Measurements from ENCODE around the gene ACAP3.

The ACAP3 gene

DNA sequence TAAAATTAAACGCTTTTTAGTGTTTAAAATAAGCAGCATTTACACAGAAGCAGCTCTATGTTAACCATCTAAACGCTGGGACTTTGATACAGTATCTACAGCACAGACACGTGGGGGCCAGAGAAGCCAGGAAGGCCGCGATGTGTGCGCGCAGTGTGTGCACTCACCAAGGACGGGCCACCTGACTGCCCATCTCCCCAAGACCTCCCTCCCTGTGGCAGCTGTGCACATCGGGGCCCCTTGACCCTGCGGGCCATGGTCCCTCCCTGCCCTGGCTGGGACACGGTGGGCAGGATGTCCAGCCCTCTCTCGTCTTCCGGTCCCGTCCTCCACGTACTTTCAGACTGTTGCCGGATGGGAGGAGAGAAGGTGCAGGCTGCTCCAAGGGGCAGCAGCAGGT lies 27.6 kb upstream of the ACAP3 start:
- Histone ChIP-seq H3F3A (ENCODE audit: low read depth) (no peaks in the 10 kb centered on the region), H3K79me2 (ENCODE audit: insufficient read depth, low read length) (no peaks in the 10 kb centered on the region), H3K9me2 (replicated peaks; ENCODE audit: low read depth, low read length) (no peaks in the 10 kb centered on the region), H4K20me1 (ENCODE audit: insufficient read depth, low read length, poor library complexity, severe bottlenecking) (no peaks in the 10 kb centered on the region), H3K9ac (ENCODE audit: low read depth, low read length, poor library complexity, severe bottlenecking) (no peak overlapping the region), H3K36me3 (ENCODE audit: insufficient read depth, low read length) (no peaks in the 10 kb centered on the region), H3K4me3 (ENCODE audit: low read length, poor library complexity, severe bottlenecking) (no peak overlapping the region), H3K4me2 (ENCODE audit: low read depth, low read length, poor library complexity, severe bottlenecking) (no peak overlapping the region), H2AFZ (ENCODE audit: low read length) (no peak overlapping the region), H3K9me3 (ENCODE audit: insufficient read depth, low read depth, low read length) (no peaks in the 10 kb centered on the region), H3K4me1 (ENCODE audit: insufficient read depth, low read length, poor library complexity, severe bottlenecking) (no peaks in the 10 kb centered on the region), H3K27me3 (ENCODE audit: insufficient read depth, low read length, poor library complexity, severe bottlenecking) (no peaks in the 10 kb centered on the region)
- no peak for TF ChIP-seq EZH2phosphoT487 (IDR thresholded peaks at IDR 0.05; ENCODE audit: borderline replicate concordance)
- TF ChIP-seq, protein P1, sequence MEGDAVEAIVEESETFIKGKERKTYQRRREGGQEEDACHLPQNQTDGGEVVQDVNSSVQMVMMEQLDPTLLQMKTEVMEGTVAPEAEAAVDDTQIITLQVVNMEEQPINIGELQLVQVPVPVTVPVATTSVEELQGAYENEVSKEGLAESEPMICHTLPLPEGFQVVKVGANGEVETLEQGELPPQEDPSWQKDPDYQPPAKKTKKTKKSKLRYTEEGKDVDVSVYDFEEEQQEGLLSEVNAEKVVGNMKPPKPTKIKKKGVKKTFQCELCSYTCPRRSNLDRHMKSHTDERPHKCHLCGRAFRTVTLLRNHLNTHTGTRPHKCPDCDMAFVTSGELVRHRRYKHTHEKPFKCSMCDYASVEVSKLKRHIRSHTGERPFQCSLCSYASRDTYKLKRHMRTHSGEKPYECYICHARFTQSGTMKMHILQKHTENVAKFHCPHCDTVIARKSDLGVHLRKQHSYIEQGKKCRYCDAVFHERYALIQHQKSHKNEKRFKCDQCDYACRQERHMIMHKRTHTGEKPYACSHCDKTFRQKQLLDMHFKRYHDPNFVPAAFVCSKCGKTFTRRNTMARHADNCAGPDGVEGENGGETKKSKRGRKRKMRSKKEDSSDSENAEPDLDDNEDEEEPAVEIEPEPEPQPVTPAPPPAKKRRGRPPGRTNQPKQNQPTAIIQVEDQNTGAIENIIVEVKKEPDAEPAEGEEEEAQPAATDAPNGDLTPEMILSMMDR (conservative IDR thresholded peaks at IDR 0.05; ENCODE audit: low read length) = no peak

DNA sequence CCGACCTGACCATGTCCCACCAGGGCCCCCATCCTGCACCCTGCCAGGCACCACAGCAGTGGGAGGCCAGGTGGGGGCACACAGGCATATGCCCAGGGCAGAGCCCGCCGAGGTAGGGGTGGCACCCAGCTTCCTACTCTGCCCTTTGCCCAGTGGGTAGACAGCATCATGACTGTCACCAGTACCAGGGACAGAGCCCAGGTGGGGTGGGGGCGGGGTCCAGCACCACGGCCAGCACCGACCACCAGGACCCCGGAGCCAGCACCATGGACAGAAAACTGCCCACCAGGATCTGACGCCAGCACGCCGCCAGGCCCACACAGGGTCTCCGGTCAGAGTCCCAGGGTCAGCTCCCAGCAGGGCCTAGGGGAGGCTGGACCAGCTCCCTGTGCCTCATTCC lies 27.1 kb upstream of the ACAP3 start:
- TF ChIP-seq EZH2phosphoT487 (IDR thresholded peaks at IDR 0.05; ENCODE audit: borderline replicate concordance) = no peak
- TF ChIP-seq, protein P1 (conservative IDR thresholded peaks at IDR 0.05; ENCODE audit: low read length) = no peak
- H3K79me2 ChIP-seq (ENCODE audit: insufficient read depth, low read length) = no peaks in the 10 kb centered on the region
- H3K9me2 ChIP-seq (replicated peaks; ENCODE audit: low read depth, low read length) = no peaks in the 10 kb centered on the region

DNA sequence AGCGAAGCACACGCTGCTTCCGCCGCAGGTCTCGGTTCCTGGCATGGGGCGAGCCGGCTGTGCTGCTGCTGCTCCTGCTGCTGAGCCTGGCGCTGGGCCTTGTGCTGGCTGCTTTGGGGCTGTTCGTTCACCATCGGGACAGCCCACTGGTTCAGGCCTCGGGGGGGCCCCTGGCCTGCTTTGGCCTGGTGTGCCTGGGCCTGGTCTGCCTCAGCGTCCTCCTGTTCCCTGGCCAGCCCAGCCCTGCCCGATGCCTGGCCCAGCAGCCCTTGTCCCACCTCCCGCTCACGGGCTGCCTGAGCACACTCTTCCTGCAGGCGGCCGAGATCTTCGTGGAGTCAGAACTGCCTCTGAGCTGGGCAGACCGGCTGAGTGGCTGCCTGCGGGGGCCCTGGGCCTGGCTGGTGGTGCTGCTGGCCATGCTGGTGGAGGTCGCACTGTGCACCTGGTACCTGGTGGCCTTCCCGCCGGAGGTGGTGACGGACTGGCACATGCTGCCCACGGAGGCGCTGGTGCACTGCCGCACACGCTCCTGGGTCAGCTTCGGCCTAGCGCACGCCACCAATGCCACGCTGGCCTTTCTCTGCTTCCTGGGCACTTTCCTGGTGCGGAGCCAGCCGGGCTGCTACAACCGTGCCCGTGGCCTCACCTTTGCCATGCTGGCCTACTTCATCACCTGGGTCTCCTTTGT lies 26.0 kb upstream of the ACAP3 start:
- Histone ChIP-seq H3K4me2 (ENCODE audit: low read depth, low read length, poor library complexity, severe bottlenecking) (no peak overlapping the region), H3K9me2 (replicated peaks; ENCODE audit: low read depth, low read length) (no peaks in the 10 kb centered on the region), H3K79me2 (ENCODE audit: insufficient read depth, low read length) (no peaks in the 10 kb centered on the region), H2AFZ (ENCODE audit: low read length) (no peak overlapping the region), H3F3A (ENCODE audit: low read depth) (no peaks in the 10 kb centered on the region), H3K9ac (ENCODE audit: low read depth, low read length, poor library complexity, severe bottlenecking) (no peak overlapping the region), H3K4me1 (ENCODE audit: insufficient read depth, low read length, poor library complexity, severe bottlenecking) (no peaks in the 10 kb centered on the region), H3K27me3 (ENCODE audit: insufficient read depth, low read length, poor library complexity, severe bottlenecking) (no peaks in the 10 kb centered on the region), H4K20me1 (ENCODE audit: insufficient read depth, low read length, poor library complexity, severe bottlenecking) (no peaks in the 10 kb centered on the region), H3K4me3 (ENCODE audit: low read length, poor library complexity, severe bottlenecking) (no peak overlapping the region), H3K36me3 (ENCODE audit: insufficient read depth, low read length) (no peaks in the 10 kb centered on the region), H3K9me3 (ENCODE audit: insufficient read depth, low read depth, low read length) (no peaks in the 10 kb centered on the region)
- TF ChIP-seq EZH2phosphoT487 (IDR thresholded peaks at IDR 0.05; ENCODE audit: borderline replicate concordance) = no peak
- TF ChIP-seq, protein P1 (conservative IDR thresholded peaks at IDR 0.05; ENCODE audit: low read length) = no peak

More for the DNA sequence above, 27.1 kb upstream of the ACAP3 start:
- Histone ChIP-seq H3K9ac (ENCODE audit: low read depth, low read length, poor library complexity, severe bottlenecking) (no peak overlapping the region), H3K4me1 (ENCODE audit: insufficient read depth, low read length, poor library complexity, severe bottlenecking) (no peaks in the 10 kb centered on the region), H3K27me3 (ENCODE audit: insufficient read depth, low read length, poor library complexity, severe bottlenecking) (no peaks in the 10 kb centered on the region), H3K4me3 (ENCODE audit: low read length, poor library complexity, severe bottlenecking) (no peak overlapping the region), H3K9me3 (ENCODE audit: insufficient read depth, low read depth, low read length) (no peaks in the 10 kb centered on the region), H3F3A (ENCODE audit: low read depth) (no peaks in the 10 kb centered on the region), H3K36me3 (ENCODE audit: insufficient read depth, low read length) (no peaks in the 10 kb centered on the region), H3K4me2 (ENCODE audit: low read depth, low read length, poor library complexity, severe bottlenecking) (no peak overlapping the region), H2AFZ (ENCODE audit: low read length) (no peak overlapping the region), H4K20me1 (ENCODE audit: insufficient read depth, low read length, poor library complexity, severe bottlenecking) (no peaks in the 10 kb centered on the region)

All from Loucy (cell line).